ENCODE measurements around the gene ARHGEF25.

- TF ChIP-seq, protein P1, sequence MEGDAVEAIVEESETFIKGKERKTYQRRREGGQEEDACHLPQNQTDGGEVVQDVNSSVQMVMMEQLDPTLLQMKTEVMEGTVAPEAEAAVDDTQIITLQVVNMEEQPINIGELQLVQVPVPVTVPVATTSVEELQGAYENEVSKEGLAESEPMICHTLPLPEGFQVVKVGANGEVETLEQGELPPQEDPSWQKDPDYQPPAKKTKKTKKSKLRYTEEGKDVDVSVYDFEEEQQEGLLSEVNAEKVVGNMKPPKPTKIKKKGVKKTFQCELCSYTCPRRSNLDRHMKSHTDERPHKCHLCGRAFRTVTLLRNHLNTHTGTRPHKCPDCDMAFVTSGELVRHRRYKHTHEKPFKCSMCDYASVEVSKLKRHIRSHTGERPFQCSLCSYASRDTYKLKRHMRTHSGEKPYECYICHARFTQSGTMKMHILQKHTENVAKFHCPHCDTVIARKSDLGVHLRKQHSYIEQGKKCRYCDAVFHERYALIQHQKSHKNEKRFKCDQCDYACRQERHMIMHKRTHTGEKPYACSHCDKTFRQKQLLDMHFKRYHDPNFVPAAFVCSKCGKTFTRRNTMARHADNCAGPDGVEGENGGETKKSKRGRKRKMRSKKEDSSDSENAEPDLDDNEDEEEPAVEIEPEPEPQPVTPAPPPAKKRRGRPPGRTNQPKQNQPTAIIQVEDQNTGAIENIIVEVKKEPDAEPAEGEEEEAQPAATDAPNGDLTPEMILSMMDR (conservative IDR thresholded peaks at IDR 0.05), result no peak
- no peak for TF ChIP-seq EZH2 (IDR thresholded peaks at IDR 0.05; ENCODE audit: low read depth)
These were observed 6.7 kb downstream of the ARHGEF25 start for GRCh38 chr12:57617942-57618341.

Measured in PC-9 (cell line).